PC-3 (cell line): ENCODE measurements around the gene CDH4. TPM values are rescaled to one million over a fixed set of nuclear protein-coding genes. Genes with fewer than 3 reads are reported as not detected.

ENCODE experiments used
- ATAC-seq: fragments of 200-7000 bp; cut with Tn5 transposase; 2 replicates; pipeline ENCODE4 v1.9.1; 2020; ENCODE audit warnings: mild to moderate bottlenecking, moderate library complexity
- BruUV-seq: library from RNA; stranded (reverse); fragments of 400-500 nt; replicated peaks from 2 replicates; lab custom pipeline; 2021; lab: Mats Ljungman, UMichigan
- CTCF ChIA-PET: fragments of 300-600 bp; sonication (Branson Sonifier 250); formaldehyde crosslinking; loops from one replicate; lab custom pipeline; 2022; ENCODE audit warnings: antibody characterized with exemption; lab: Charles Lee
- POLR2A ChIA-PET: fragments of 300-600 bp; sonication (Branson Sonifier 250); formaldehyde crosslinking; loops from one replicate; lab custom pipeline; 2022; ENCODE audit warnings: antibody characterized with exemption; ENCODE audit not compliant: unreplicated experiment; lab: Charles Lee
- DNase-seq: peaks from one replicate; pipeline ENCODE4 v3.0.0-alpha.2; 2015
- H2AFZ ChIP-seq: fragments of 300-600 bp; sonication (generic); 2 replicates; pipeline ENCODE4 v1.6.0; 2016; ENCODE audit warnings: antibody characterized with exemption, low read length
- H3F3A ChIP-seq: fragments of 300-600 bp; sonication (generic); one replicate; pipeline ENCODE4 v1.6.0; 2017; ENCODE audit warnings: antibody characterized with exemption, low read length, control low read depth, mild to moderate bottlenecking; ENCODE audit not compliant: unreplicated experiment
- H3K27ac ChIP-seq: fragments of 300-600 bp; sonication (generic); 2 replicates; pipeline ENCODE4 v1.5.1; 2016; ENCODE audit warnings: mild to moderate bottlenecking, low read length
- H3K27me3 ChIP-seq: fragments of 300-600 bp; sonication (generic); 2 replicates; pipeline ENCODE4 v1.6.1; 2016; ENCODE audit warnings: low read length, mixed read lengths
- H3K36me3 ChIP-seq: fragments of 300-600 bp; sonication (generic); 2 replicates; pipeline ENCODE4 v1.6.1; 2016; ENCODE audit warnings: low read depth, mixed run types, low read length, mixed read lengths
- H3K4me1 ChIP-seq: fragments of 300-600 bp; sonication (generic); 2 replicates; pipeline ENCODE4 v1.5.1; 2016; ENCODE audit warnings: low read length; ENCODE audit not compliant: insufficient read depth
- H3K4me2 ChIP-seq: fragments of 300-600 bp; sonication (generic); 2 replicates; pipeline ENCODE4 v1.6.0; 2016; ENCODE audit warnings: low read length
- H3K4me3 ChIP-seq: fragments of 300-600 bp; sonication (generic); 2 replicates; pipeline ENCODE4 v1.5.1; 2016; ENCODE audit warnings: mild to moderate bottlenecking, low read length, mixed read lengths
- H3K79me2 ChIP-seq: fragments of 300-600 bp; sonication (generic); 2 replicates; pipeline ENCODE4 v1.6.1; 2017; ENCODE audit warnings: low read length, mixed read lengths
- H3K9ac ChIP-seq: fragments of 300-600 bp; sonication (generic); 2 replicates; pipeline ENCODE4 v1.6.0; 2016; ENCODE audit warnings: mild to moderate bottlenecking, low read length
- H3K9me2 ChIP-seq: fragments of 300-600 bp; sonication (generic); replicated peaks from 2 replicates; pipeline ENCODE4 v1.6.1; 2016; ENCODE audit warnings: mixed run types, low read length, mixed read lengths
- H3K9me3 ChIP-seq: fragments of 300-600 bp; sonication (generic); 2 replicates; pipeline ENCODE4 v1.6.1; 2016; ENCODE audit warnings: low read length, mixed read lengths
- H4K20me1 ChIP-seq: fragments of 300-600 bp; sonication (generic); 2 replicates; pipeline ENCODE4 v1.6.1; 2016; ENCODE audit warnings: low read length, mixed read lengths
- CTCF ChIP-seq: fragments of 300-600 bp; sonication (generic); conservative IDR thresholded peaks from 2 replicates; pipeline ENCODE4 v1.5.1; 2017; ENCODE audit warnings: antibody characterized with exemption, low read depth, mild to moderate bottlenecking, low read length
- EZH2 ChIP-seq: fragments of 300-600 bp; sonication (generic); IDR thresholded peaks from one replicate; pipeline ENCODE4 v1.6.1; 2017; ENCODE audit warnings: antibody characterized with exemption, mild to moderate bottlenecking, low read length; ENCODE audit not compliant: unreplicated experiment
- EZH2phosphoT487 ChIP-seq: fragments of 300-600 bp; sonication (generic); IDR thresholded peaks from 2 replicates; pipeline ENCODE4 v1.6.1; 2018; ENCODE audit warnings: mild to moderate bottlenecking, antibody characterized with exemption, low read length, borderline replicate concordance
- intact Hi-C: fragments of 100-400 bp; cut with micrococcal nuclease; formaldehyde crosslinking; loops from 2 replicates; pipeline ENCODE4 v1.9.0; 2023
- total RNA-seq: library from RNA; depleted of rRNA; stranded (reverse); fragments of >200 nt; gene quantifications from 2 replicates; pipeline ENCODE4 v1.2.3, GENCODE V29; 2014

The CDH4 gene
- total RNA-seq, 1 experiment from 2014 or later, result not detected

- no peak overlapping the region for H3K4me2 ChIP-seq
- BruUV-seq, result no TSS peak
- DNase-seq, result no peak
- ChIA-PET POLR2A (no interaction called here), CTCF (no interaction called here)
- intact Hi-C loops, result no loop called here
- H4K20me1 ChIP-seq, result no peaks in the 10 kb centered on the region
- no peaks in the 10 kb centered on the region for H3K9me3 ChIP-seq
- TF ChIP-seq CTCF (no peak), EZH2phosphoT487 (no peak), EZH2 (no peak)
- H2AFZ ChIP-seq, result no peak overlapping the region
- no peaks in the 10 kb centered on the region for H3K36me3 ChIP-seq
- no peaks in the 10 kb centered on the region for H3K4me1 ChIP-seq
- peaks cover 85% of the 10 kb centered on the region for H3K27me3 ChIP-seq
- no peaks in the 10 kb centered on the region for H3K79me2 ChIP-seq
- no peaks in the 10 kb centered on the region for H3F3A ChIP-seq
- no peaks in the 10 kb centered on the region for H3K9me2 ChIP-seq
- no peak overlapping the region for H3K4me3 ChIP-seq
- no peak overlapping the region for H3K9ac ChIP-seq
- no peak for ATAC-seq
- H3K27ac ChIP-seq, result no peak overlapping the region
Measured at GRCh38 chr20:61799928-61800327, 547.9 kb downstream of the CDH4 start.

GRCh38 chr20:61800359-61801064 is 548.5 kb downstream of the CDH4 start:
- no peak for DNase-seq
- ChIA-PET POLR2A (no interaction called here), CTCF (no interaction called here)
- Histone ChIP-seq H2AFZ (no peak overlapping the region), H3K36me3 (no peaks in the 10 kb centered on the region), H3K9ac (no peak overlapping the region), H3K9me2 (no peaks in the 10 kb centered on the region), H3K79me2 (no peaks in the 10 kb centered on the region), H3K4me3 (no peak overlapping the region), H3K9me3 (no peaks in the 10 kb centered on the region), H3K27me3 (peaks cover 91% of the 10 kb centered on the region), H3F3A (no peaks in the 10 kb centered on the region), H3K4me2 (no peak overlapping the region), H3K27ac (no peak overlapping the region), H3K4me1 (no peaks in the 10 kb centered on the region), H4K20me1 (no peaks in the 10 kb centered on the region)
- no peak for ATAC-seq
- intact Hi-C loops, result no loop called here
- BruUV-seq, result no TSS peak
- no peak for TF ChIP-seq EZH2phosphoT487
- no peak for TF ChIP-seq CTCF
- TF ChIP-seq EZH2, result no peak

GRCh38 chr20:61801065-61801360 is 549.0 kb downstream of the CDH4 start:
- H3K4me1 ChIP-seq, result no peaks in the 10 kb centered on the region
- DNase-seq, result no peak
- no peaks in the 10 kb centered on the region for H3K9me3 ChIP-seq
- no peak overlapping the region for H3K9ac ChIP-seq
- no peak for TF ChIP-seq EZH2phosphoT487
- TF ChIP-seq EZH2, result no peak
- TF ChIP-seq CTCF, result no peak
- no peaks in the 10 kb centered on the region for H3K36me3 ChIP-seq
- no peak overlapping the region for H3K4me2 ChIP-seq
- no peak overlapping the region for H3K27ac ChIP-seq
- H3K4me3 ChIP-seq, result no peak overlapping the region
- ChIA-PET CTCF (no interaction called here), POLR2A (no interaction called here)
- H3K27me3 ChIP-seq, result peaks cover 96% of the 10 kb centered on the region
- no peak for ATAC-seq
- H4K20me1 ChIP-seq, result no peaks in the 10 kb centered on the region
- no peak overlapping the region for H2AFZ ChIP-seq
- BruUV-seq, result no TSS peak
- H3K79me2 ChIP-seq, result no peaks in the 10 kb centered on the region
- no peaks in the 10 kb centered on the region for H3K9me2 ChIP-seq
- intact Hi-C loops, result no loop called here
- H3F3A ChIP-seq, result no peaks in the 10 kb centered on the region
